Stimulated activated effector memory CD8-positive, alpha-beta T cell treated with anti-CD3 and anti-CD28 coated beads, Interleukin-12 subunit alpha, Interleukin-12 subunit beta, amount 100 ng/mL, for 72 hours (primary cell): Measurements from ENCODE around the gene UPF1.

Source experiments
- ATAC-seq: fragments of 150-1000 bp; cut with Tn5 transposase; 2 replicates; pipeline ENCODE4 v1.10.0; 2021
- DNase-seq, 2 donors: peaks; one replicate each; pipeline ENCODE4 v3.0.0; 2021 to 2022; ENCODE audit warnings: low spot score in 2 of 2
- H3K27ac Mint-ChIP-seq: one replicate; pipeline ENCODE4 v1.8.0; 2022; ENCODE audit warnings: mild to moderate bottlenecking, mixed read lengths
- H3K36me3 Mint-ChIP-seq: one replicate; pipeline ENCODE4 v1.8.0; 2022; ENCODE audit warnings: mild to moderate bottlenecking, mixed read lengths
- H3K4me1 Mint-ChIP-seq: one replicate; pipeline ENCODE4 v1.8.0; 2022; ENCODE audit warnings: mixed read lengths
- H3K4me3 Mint-ChIP-seq: one replicate; pipeline ENCODE4 v1.8.0; 2022; ENCODE audit warnings: mild to moderate bottlenecking, mixed read lengths
- H3K9me3 Mint-ChIP-seq: one replicate; pipeline ENCODE4 v1.8.0; 2022; ENCODE audit warnings: mixed read lengths

Gene UPF1

GRCh38 chr19:18866800-18867123, 35.0 kb downstream of the UPF1 start:
- Mint-ChIP-seq H3K36me3 (peaks cover 77% of the 10 kb centered on the region), H3K27ac (no peak overlapping the region), H3K9me3 (no peaks in the 10 kb centered on the region), H3K4me3 (no peak overlapping the region), H3K4me1 (peaks cover 18% of the 10 kb centered on the region)
- no peak for ATAC-seq
- no peak for DNase-seq

DNA sequence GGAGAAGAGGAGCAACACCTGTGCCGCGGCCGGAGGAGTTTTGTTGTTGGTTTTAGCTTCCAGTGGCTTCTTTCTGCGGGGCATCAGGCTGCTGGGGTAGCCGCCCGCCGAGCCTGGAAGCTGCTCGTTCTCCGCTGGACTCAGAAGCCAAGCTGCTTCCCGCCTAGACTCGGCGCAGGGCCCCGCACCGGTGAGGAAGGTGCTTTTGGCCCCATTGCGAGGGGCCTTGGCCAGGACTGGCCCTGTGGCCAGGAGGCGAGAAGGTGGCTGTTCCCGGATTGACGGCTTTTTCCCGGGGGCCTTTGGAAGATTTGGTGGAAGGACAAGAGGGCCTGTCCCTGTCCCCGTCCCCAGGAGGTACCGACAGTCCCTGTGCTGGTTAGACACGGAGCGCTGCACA, 35.4 kb downstream of the UPF1 start:
- peaks cover 72% of the 10 kb centered on the region for H3K36me3 Mint-ChIP-seq
- no peaks in the 10 kb centered on the region for H3K9me3 Mint-ChIP-seq
- H3K4me3 Mint-ChIP-seq = no peak overlapping the region
- H3K4me1 Mint-ChIP-seq = peaks cover 20% of the 10 kb centered on the region
- DNase-seq (no peak), ATAC-seq (no peak)
- no peak overlapping the region for H3K27ac Mint-ChIP-seq

GRCh38 chr19:18867751-18868150, 36.0 kb downstream of the UPF1 start:
- ATAC-seq (no peak), DNase-seq (no peak)
- H3K9me3 Mint-ChIP-seq = no peaks in the 10 kb centered on the region
- peaks cover 20% of the 10 kb centered on the region for H3K4me1 Mint-ChIP-seq
- H3K4me3 Mint-ChIP-seq = no peak overlapping the region
- H3K27ac Mint-ChIP-seq = no peak overlapping the region
- peaks cover 67% of the 10 kb centered on the region for H3K36me3 Mint-ChIP-seq

DNA sequence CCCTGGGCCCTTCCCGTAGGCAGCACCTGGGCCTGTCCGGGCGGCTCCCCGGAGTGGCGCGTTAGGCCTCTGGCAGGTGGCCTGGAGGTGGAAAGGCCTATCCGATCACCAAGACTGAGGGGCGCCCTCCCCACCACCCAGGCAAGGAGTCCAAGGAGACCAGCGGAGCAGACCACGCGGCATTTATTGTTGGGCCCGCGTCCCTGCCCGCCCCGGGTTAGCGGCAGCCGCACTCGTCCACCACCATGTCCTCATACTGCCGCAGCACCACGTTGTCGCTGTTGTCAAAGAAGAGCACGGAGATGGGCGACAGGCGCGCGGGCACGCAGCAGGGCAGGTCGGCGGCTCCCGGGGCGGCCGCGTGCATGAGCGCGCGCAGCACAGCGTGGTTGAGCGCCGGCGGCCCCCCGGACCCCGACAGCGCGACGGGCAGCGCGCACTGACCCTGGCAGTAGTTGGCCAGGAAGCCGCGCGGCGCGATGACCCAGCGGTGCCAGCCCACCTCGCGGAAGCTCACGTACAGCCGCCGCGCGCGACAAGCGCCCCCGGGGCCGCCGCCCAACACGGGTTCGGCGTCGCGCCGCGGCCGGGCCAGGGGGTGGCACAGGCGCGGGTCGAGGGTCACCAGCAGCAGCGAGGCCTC, 36.7 kb downstream of the UPF1 start:
- ATAC-seq = no peak
- no peaks in the 10 kb centered on the region for H3K9me3 Mint-ChIP-seq
- H3K36me3 Mint-ChIP-seq = peaks cover 59% of the 10 kb centered on the region
- no peak overlapping the region for H3K4me3 Mint-ChIP-seq
- no peak overlapping the region for H3K27ac Mint-ChIP-seq
- DNase-seq = no peak
- peaks cover 20% of the 10 kb centered on the region for H3K4me1 Mint-ChIP-seq

DNA sequence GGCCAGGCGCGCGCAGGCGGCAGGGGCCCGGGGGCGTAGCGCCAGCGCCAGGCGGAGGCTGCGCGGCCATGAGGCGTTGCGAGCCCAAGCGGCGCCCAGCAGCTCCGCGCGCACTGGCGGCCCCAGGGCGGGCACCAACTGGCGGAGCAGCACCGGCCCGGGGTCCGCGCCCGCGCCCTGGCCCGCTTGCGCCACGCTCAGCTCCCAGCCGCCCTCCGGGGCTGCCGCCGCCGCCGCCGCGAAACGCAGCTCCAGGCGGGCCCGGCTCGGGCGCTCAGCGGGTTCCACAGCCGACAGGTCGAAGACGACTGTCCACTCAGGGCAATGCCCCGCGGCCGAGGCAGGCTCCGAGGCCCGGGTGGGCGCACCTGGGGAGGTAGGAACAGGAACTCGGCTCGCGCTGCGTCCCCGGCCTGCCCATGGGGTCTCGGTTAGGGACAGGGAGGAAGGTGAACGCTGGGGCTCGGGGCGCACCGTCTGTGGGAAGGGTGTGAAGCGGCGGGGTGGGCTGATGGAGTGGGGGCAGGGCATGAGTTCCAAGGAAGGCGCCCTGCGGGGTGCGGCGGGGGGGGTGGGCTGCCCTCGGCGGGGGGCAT, 37.4 kb downstream of the UPF1 start:
- Mint-ChIP-seq H3K36me3 (peaks cover 53% of the 10 kb centered on the region), H3K27ac (no peak overlapping the region), H3K4me3 (no peak overlapping the region), H3K9me3 (no peaks in the 10 kb centered on the region), H3K4me1 (peaks cover 20% of the 10 kb centered on the region)
- DNase-seq = no peak
- ATAC-seq = no peak

DNA sequence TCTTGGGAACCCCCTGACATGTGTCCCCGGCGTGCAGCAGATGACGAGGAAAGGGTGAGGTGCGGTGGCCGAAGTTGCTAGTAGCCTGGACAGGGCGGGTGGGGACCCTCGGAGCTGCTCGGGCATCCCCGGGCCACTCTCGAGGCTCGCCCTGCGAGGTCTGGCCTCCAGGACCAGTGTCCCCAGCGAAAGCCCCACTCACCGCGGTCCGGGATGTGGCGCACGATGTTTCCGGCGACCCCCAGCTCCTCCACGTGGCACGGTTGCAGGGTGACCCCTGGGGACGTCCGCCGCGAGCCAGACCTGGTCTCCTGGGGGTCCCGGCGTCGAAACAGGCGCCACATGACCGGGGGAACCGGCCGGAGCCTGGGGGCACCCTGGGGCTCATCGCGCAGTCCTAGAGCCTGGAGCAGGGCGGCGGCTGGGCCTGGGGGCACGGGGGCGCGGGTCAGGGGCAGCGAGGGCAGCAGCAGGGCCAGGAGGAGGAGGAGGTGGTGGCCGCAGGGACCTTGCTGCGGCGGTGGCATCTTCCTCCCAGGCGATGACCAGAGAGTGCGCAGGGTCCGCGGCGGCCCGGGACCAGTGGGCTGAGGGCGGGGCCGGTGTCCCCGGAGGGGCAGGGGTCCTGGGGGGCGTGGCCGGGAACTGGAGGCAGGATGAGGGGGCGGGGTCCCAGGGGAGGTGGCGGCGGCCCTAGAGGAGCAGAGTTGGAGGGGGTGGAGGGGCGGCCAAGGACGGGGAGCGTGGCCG, 38.2 kb downstream of the UPF1 start:
- no peak overlapping the region for H3K27ac Mint-ChIP-seq
- ATAC-seq = no peak
- DNase-seq = no peak
- H3K4me1 Mint-ChIP-seq = peaks cover 20% of the 10 kb centered on the region
- peaks cover 45% of the 10 kb centered on the region for H3K36me3 Mint-ChIP-seq
- no peaks in the 10 kb centered on the region for H3K9me3 Mint-ChIP-seq
- no peak overlapping the region for H3K4me3 Mint-ChIP-seq

DNA sequence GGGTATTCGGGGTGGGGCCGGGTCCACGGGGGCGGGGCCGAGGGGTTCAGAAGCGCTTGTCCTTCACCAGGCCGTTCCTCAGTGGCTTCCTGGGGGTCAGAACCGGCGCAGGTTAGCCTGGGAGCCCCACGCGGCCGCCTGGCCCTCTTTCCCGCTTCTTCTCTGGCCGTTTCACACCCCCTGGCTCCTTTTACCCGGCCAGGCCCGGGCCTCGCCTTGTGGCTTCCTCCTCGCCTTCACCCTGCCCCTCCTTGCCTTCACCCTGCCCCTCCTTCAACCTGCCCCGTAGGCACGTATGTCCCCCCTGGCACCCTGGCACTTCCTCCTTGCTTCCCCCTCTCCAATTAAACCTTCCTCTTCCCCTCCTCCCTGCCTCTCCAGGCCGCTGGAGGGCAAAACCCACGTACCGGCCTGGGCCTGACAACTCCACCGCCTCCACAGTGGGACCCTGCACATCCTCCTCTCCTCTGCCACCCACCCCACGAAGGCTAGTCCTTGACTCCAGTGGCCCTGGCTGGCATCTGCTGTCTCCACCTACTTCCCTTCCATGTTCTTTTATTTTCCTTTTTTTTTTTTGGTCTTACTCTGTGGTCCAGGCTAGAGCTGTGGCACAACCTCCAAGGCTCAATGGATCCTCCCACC, 38.9 kb downstream of the UPF1 start:
- DNase-seq (no peak), ATAC-seq (no peak)
- Mint-ChIP-seq H3K4me1 (peaks cover 20% of the 10 kb centered on the region), H3K9me3 (no peaks in the 10 kb centered on the region), H3K27ac (peak overlapping the region; percentile 78), H3K4me3 (peak overlapping the region; percentile 18), H3K36me3 (peaks cover 38% of the 10 kb centered on the region)

GRCh38 chr19:18871543-18871942, 39.8 kb downstream of the UPF1 start:
- Mint-ChIP-seq H3K4me3 (no peak overlapping the region), H3K36me3 (peaks cover 29% of the 10 kb centered on the region), H3K9me3 (no peaks in the 10 kb centered on the region), H3K27ac (peak overlapping the region; percentile 7), H3K4me1 (peaks cover 13% of the 10 kb centered on the region)
- DNase-seq (no peak), ATAC-seq (no peak)

DNA sequence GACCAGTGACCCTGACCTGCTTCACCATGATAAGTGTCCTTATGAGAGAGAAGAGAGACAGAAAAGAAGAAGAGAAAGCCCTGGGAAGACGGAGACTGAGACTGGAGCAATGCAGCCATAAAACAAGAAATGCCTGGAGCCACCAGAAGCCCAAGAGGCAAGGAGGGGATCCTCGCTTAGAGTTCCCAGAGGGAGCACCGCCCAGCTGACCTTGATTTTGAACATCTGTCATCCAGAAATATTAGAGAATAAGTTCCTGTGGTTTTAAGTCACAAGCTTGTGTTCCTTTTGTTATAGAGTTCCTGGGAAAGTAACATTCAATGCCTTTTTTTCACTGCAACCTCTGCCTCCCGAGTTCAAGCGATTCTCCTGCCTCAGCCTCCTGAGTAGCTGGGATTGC, 44.0 kb downstream of the UPF1 start:
- ATAC-seq (no peak), DNase-seq (no peak)
- H3K4me3 Mint-ChIP-seq = no peak overlapping the region
- no peaks in the 10 kb centered on the region for H3K9me3 Mint-ChIP-seq
- H3K36me3 Mint-ChIP-seq = peaks cover 5% of the 10 kb centered on the region
- no peak overlapping the region for H3K27ac Mint-ChIP-seq
- peaks cover 11% of the 10 kb centered on the region for H3K4me1 Mint-ChIP-seq

DNA sequence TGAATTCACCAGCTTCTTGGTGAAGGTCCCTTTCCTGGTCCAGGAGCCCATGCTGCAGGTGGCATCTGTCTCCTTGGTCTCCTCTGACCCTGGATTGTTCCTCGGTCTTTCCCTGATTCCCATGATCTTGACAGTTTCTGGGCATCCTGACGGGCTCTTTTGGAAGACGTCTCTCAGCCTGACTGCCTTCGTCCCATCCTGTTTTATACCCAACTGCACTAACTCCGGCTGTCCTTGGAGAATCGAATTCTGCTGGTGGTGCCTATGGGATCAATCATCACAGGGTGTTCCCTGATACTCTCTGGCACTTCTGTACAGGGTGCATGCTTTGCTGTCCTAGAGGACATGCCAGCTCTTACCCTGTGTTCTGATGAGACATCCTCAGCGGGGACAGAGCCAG, 45.1 kb downstream of the UPF1 start:
- ATAC-seq (no peak), DNase-seq (no peak)
- peaks cover under 1% of the 10 kb centered on the region for H3K4me1 Mint-ChIP-seq
- no peak overlapping the region for H3K4me3 Mint-ChIP-seq
- H3K36me3 Mint-ChIP-seq = no peaks in the 10 kb centered on the region
- no peaks in the 10 kb centered on the region for H3K9me3 Mint-ChIP-seq
- no peak overlapping the region for H3K27ac Mint-ChIP-seq

GRCh38 chr19:18878058-18878797, 46.5 kb downstream of the UPF1 start:
- H3K27ac Mint-ChIP-seq = no peak overlapping the region
- no peak overlapping the region for H3K4me3 Mint-ChIP-seq
- no peaks in the 10 kb centered on the region for H3K9me3 Mint-ChIP-seq
- DNase-seq = no peak
- no peak for ATAC-seq
- H3K4me1 Mint-ChIP-seq = peaks cover 2% of the 10 kb centered on the region
- H3K36me3 Mint-ChIP-seq = no peaks in the 10 kb centered on the region

DNA sequence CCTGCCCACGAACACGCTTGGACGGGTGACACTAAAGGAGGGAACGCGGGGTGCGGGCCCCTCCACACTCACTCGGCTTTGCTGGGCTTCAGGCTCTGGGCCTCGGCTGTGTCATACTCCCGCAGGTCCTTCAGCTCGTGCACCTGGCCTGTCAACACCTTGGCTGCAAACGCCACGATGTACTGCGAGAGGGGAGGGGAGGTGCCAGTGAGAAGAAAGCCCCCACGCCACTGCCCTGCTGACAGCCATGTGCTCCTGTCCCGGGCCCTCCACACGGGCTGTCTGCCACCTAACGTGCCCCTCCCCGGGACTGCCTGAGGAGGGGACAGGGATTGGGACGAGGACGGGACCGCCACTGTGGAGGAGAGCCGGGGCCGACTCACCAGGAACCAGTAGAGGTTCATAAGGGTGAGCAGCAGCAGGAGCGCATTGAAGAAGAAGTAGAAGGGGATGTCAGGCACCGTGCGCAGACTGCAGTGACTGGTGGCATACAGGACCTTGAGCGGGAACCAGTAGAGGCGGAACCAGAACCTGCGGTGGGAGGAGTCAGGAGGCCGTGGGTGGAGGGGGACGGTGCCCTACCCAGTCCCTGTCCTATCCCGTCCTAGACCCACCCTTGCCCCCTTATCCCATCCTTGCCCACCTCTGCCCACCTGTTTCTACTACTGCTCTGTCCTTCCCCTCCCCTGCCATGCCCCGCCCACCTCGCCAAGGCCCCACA, 47.3 kb downstream of the UPF1 start:
- H3K4me3 Mint-ChIP-seq = no peak overlapping the region
- ATAC-seq (no peak), DNase-seq (no peak)
- no peak overlapping the region for H3K27ac Mint-ChIP-seq
- peaks cover 6% of the 10 kb centered on the region for H3K4me1 Mint-ChIP-seq
- H3K9me3 Mint-ChIP-seq = no peaks in the 10 kb centered on the region
- no peaks in the 10 kb centered on the region for H3K36me3 Mint-ChIP-seq

DNA sequence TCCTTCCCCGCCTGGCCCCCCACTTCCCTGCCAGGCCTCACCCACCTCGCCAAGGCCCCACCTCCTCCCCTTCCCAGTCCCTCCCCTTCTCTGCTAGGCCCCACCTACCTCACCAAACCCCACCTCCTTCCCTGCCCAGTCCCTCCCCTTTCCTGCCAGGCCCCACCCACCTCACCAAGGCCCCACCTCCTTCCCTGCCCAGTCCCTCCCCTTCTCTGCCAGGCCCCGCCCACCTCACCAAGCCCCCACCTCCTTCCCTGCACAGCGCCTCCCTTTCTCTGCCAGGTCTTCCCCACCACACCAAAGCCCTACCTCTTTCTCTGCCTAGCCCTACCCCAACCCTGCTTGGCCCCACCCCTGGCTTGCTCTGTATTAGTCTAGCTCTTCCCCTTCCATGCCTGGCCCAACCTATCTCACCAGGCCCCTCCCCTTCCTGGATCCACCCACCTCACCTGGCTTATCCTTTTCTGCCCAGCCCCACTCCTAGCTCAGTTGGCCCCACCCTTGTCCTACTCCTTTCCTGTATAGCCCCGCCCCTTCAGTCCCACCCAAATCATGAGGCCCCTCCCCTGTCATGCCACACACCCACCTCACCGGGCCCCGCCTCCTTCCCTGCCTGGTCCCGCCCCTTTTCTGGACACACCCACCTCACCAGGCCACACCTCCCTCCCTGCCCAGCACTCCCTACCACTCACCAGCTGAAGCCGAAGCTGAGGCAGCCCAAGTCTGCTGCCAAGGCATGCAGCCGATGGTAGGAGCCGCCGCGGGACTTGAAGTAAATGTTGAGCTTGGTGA, 48.0 kb downstream of the UPF1 start:
- ATAC-seq (peak; percentile 48), DNase-seq (no peak)
- Mint-ChIP-seq H3K27ac (no peak overlapping the region), H3K36me3 (no peaks in the 10 kb centered on the region), H3K4me1 (peaks cover 6% of the 10 kb centered on the region), H3K4me3 (no peak overlapping the region), H3K9me3 (no peaks in the 10 kb centered on the region)

GRCh38 chr19:18881491-18881890, 49.7 kb downstream of the UPF1 start:
- Mint-ChIP-seq H3K4me1 (peaks cover 6% of the 10 kb centered on the region), H3K9me3 (no peaks in the 10 kb centered on the region), H3K4me3 (no peak overlapping the region), H3K36me3 (no peaks in the 10 kb centered on the region), H3K27ac (no peak overlapping the region)
- no peak for ATAC-seq
- DNase-seq = no peak
